ENCODE measurements around the gene ADAM12. TPM values are rescaled to one million over a fixed set of nuclear protein-coding genes. Genes with fewer than 3 reads are reported as not detected.

The ADAM12 gene
- total RNA-seq, 1 experiment from 2014 or later: not detected

DNA sequence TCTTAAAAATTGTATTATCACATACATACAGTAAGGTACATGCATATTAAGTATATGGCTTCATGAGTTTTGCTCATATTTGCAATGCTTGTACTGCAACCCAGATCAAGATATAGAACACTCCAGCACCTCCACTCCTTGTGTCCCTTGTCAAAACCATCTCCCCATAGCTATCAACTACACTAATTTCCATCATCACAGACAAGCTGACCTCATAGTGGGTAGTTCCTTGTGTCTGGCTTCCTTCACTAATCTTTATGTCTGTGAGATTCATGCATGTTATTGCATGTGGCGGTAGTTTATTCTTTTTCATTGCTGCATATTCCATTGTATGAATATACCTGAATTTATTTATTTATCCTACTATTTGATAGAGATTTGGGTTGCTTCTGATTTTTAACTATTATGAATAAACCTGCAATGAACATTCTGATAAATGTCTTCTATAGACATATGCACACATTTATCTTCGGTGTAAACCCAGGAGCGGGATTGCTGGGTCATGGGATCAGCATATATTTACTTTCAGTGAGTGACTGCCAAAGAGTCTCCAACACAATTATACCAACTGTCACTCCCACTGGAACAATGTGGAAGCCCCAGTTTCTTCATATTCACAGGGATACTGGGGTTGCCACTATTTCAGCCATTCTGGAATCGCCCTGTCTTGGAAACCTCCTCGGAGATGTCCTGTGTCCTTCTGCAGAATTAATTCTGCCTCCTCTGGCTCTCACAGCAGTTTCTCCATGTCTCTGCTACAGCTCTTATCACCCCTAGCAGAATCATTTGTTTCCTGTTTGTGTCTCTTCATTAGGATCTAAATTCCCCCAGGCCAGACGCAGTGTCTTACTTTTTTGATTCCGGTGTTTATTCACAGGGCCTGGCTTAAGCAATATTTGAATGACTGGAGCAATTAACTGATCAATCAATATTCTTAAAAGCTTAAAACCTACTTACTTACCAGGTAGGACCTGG is 14.7 kb upstream of the ADAM12 start:
- H3K27ac ChIP-seq (ENCODE audit: low read depth, low read length): no peak overlapping the region
- no peaks in the 10 kb centered on the region for H3K36me3 ChIP-seq (ENCODE audit: control insufficient read depth in 1 of 2, insufficient read depth in 2 of 2, low read length in 2 of 2)
- no peak overlapping the region for H2AFZ ChIP-seq (ENCODE audit: low read depth, low read length, poor library complexity, severe bottlenecking)
- TF ChIP-seq, protein P1, sequence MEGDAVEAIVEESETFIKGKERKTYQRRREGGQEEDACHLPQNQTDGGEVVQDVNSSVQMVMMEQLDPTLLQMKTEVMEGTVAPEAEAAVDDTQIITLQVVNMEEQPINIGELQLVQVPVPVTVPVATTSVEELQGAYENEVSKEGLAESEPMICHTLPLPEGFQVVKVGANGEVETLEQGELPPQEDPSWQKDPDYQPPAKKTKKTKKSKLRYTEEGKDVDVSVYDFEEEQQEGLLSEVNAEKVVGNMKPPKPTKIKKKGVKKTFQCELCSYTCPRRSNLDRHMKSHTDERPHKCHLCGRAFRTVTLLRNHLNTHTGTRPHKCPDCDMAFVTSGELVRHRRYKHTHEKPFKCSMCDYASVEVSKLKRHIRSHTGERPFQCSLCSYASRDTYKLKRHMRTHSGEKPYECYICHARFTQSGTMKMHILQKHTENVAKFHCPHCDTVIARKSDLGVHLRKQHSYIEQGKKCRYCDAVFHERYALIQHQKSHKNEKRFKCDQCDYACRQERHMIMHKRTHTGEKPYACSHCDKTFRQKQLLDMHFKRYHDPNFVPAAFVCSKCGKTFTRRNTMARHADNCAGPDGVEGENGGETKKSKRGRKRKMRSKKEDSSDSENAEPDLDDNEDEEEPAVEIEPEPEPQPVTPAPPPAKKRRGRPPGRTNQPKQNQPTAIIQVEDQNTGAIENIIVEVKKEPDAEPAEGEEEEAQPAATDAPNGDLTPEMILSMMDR (IDR thresholded peaks at IDR 0.05 in 2 of 3, conservative IDR thresholded peaks at IDR 0.05 in 1 of 3; ENCODE audit: borderline replicate concordance in 1 of 3, insufficient read depth in 1 of 3, low read depth in 2 of 3, low read length in 2 of 3): no peak
- no peak for TF ChIP-seq CBX3 (IDR thresholded peaks at IDR 0.05; ENCODE audit: low read depth)
- TF ChIP-seq, protein P2, sequence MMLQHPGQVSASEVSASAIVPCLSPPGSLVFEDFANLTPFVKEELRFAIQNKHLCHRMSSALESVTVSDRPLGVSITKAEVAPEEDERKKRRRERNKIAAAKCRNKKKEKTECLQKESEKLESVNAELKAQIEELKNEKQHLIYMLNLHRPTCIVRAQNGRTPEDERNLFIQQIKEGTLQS (IDR thresholded peaks at IDR 0.05): no peak
- TF ChIP-seq FOSL1 (IDR thresholded peaks at IDR 0.05; ENCODE audit: low read depth): no peak
- H3K9me2 ChIP-seq (ENCODE audit: insufficient read depth): no peaks in the 10 kb centered on the region
- no peaks in the 10 kb centered on the region for H3K9me3 ChIP-seq (ENCODE audit: control insufficient read depth in 1 of 2, insufficient read depth in 1 of 2, low read depth in 1 of 2, low read length in 2 of 2)
- no peak overlapping the region for H3K4me3 ChIP-seq (replicated peaks in 1 of 2; ENCODE audit: low read depth in 1 of 2, low read length in 2 of 2)
- H3K79me2 ChIP-seq (ENCODE audit: insufficient read depth, low read length): no peaks in the 10 kb centered on the region
- ATAC-seq (no peak), DNase-seq (ENCODE audit: low read depth, low spot score) (no peak)
- CTCF ChIA-PET: no interaction called here
- RAD21 ChIA-PET (ENCODE audit: low non-redundant PET in 1 of 2, low total read pairs in 2 of 2, uncharacterized antibody in 2 of 2, unreplicated experiment in 2 of 2): no interaction called here
- POLR2A ChIA-PET: no interaction called here
- no peak overlapping the region for H3K4me2 ChIP-seq (ENCODE audit: low read length)
- no peaks in the 10 kb centered on the region for H4K20me1 ChIP-seq (ENCODE audit: insufficient read depth)
- intact Hi-C loops (cut with micrococcal nuclease): no loop called here
- H3K9ac ChIP-seq (ENCODE audit: low read length): no peak overlapping the region
- no TSS peak for BruUV-seq (replicated peaks)
- H3K27me3 ChIP-seq (ENCODE audit: insufficient read depth, low read length): peaks cover 45% of the 10 kb centered on the region
- H3K4me1 ChIP-seq (ENCODE audit: control insufficient read depth in 1 of 2, insufficient read depth in 2 of 2, low read length in 2 of 2): peaks cover 0 to 2% of the 10 kb centered on the region in 2 experiments; a peak in 1 of 4 replicates

DNA sequence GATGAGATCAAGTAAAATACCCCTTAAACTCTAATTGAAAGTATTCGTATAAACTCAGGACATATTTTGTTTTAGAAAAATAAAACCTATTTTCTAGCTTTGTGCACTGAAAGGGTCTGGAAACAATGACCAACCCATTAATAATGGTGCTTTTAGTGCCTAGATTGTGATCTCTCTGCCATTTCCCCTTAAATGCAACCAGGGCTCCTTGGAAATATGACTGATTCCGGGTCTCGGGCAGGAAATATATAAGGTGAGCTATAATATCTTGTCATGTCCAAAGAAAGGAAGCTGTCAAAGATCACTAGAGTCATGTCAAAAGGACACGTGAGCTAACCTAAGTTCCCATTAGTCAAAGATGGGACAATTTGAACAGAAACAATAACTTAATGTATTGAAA is 12.4 kb upstream of the ADAM12 start:
- Histone ChIP-seq H3K9me3 (ENCODE audit: control insufficient read depth in 1 of 2, insufficient read depth in 1 of 2, low read depth in 1 of 2, low read length in 2 of 2) (no peaks in the 10 kb centered on the region), H3K9ac (ENCODE audit: low read length) (no peak overlapping the region), H3K27ac (ENCODE audit: low read depth, low read length) (no peak overlapping the region), H3K27me3 (ENCODE audit: insufficient read depth, low read length) (peaks cover 51% of the 10 kb centered on the region), H2AFZ (ENCODE audit: low read depth, low read length, poor library complexity, severe bottlenecking) (no peak overlapping the region), H3K4me3 (replicated peaks in 1 of 2; ENCODE audit: low read depth in 1 of 2, low read length in 2 of 2) (no peak overlapping the region), H3K9me2 (ENCODE audit: insufficient read depth) (no peaks in the 10 kb centered on the region), H3K79me2 (ENCODE audit: insufficient read depth, low read length) (no peaks in the 10 kb centered on the region), H4K20me1 (ENCODE audit: insufficient read depth) (no peaks in the 10 kb centered on the region), H3K36me3 (ENCODE audit: control insufficient read depth in 1 of 2, insufficient read depth in 2 of 2, low read length in 2 of 2) (no peaks in the 10 kb centered on the region), H3K4me2 (ENCODE audit: low read length) (no peak overlapping the region), H3K4me1 (ENCODE audit: control insufficient read depth in 1 of 2, insufficient read depth in 2 of 2, low read length in 2 of 2) (peaks cover 0 to 4% of the 10 kb centered on the region in 2 experiments; a peak in 1 of 4 replicates)
- CTCF ChIA-PET: no interaction called here
- intact Hi-C loops (cut with micrococcal nuclease): loop anchor here (2.0 kb wide), 1 partner anchor 20 kb away; no protein-coding TSS in a partner anchor
- DNase-seq (ENCODE audit: low read depth, low spot score) (no peak), ATAC-seq (no peak)
- POLR2A ChIA-PET: no interaction called here
- BruUV-seq (replicated peaks): no TSS peak
- RAD21 ChIA-PET (ENCODE audit: low non-redundant PET in 1 of 2, low total read pairs in 2 of 2, uncharacterized antibody in 2 of 2, unreplicated experiment in 2 of 2): no interaction called here
- TF ChIP-seq, protein P2 (IDR thresholded peaks at IDR 0.05): no peak
- no peak for TF ChIP-seq SRF (IDR thresholded peaks at IDR 0.05; ENCODE audit: low read depth)
- no peak for TF ChIP-seq EZH2 (IDR thresholded peaks at IDR 0.05)
- no peak for TF ChIP-seq POLR2A (IDR thresholded peaks at IDR 0.05; ENCODE audit: borderline replicate concordance, extremely low read depth, insufficient read depth, insufficient read length)
- TF ChIP-seq, protein P3, sequence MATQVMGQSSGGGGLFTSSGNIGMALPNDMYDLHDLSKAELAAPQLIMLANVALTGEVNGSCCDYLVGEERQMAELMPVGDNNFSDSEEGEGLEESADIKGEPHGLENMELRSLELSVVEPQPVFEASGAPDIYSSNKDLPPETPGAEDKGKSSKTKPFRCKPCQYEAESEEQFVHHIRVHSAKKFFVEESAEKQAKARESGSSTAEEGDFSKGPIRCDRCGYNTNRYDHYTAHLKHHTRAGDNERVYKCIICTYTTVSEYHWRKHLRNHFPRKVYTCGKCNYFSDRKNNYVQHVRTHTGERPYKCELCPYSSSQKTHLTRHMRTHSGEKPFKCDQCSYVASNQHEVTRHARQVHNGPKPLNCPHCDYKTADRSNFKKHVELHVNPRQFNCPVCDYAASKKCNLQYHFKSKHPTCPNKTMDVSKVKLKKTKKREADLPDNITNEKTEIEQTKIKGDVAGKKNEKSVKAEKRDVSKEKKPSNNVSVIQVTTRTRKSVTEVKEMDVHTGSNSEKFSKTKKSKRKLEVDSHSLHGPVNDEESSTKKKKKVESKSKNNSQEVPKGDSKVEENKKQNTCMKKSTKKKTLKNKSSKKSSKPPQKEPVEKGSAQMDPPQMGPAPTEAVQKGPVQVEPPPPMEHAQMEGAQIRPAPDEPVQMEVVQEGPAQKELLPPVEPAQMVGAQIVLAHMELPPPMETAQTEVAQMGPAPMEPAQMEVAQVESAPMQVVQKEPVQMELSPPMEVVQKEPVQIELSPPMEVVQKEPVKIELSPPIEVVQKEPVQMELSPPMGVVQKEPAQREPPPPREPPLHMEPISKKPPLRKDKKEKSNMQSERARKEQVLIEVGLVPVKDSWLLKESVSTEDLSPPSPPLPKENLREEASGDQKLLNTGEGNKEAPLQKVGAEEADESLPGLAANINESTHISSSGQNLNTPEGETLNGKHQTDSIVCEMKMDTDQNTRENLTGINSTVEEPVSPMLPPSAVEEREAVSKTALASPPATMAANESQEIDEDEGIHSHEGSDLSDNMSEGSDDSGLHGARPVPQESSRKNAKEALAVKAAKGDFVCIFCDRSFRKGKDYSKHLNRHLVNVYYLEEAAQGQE (IDR thresholded peaks at IDR 0.05; ENCODE audit: low read depth): no peak
- TF ChIP-seq CBX3 (IDR thresholded peaks at IDR 0.05; ENCODE audit: low read depth): no peak
- TF ChIP-seq TCF7L2 (IDR thresholded peaks at IDR 0.05; ENCODE audit: borderline replicate concordance, extremely low read depth, insufficient read depth, insufficient read length): no peak
- TF ChIP-seq FOSL1 (IDR thresholded peaks at IDR 0.05; ENCODE audit: low read depth): no peak
- TF ChIP-seq, protein P4, sequence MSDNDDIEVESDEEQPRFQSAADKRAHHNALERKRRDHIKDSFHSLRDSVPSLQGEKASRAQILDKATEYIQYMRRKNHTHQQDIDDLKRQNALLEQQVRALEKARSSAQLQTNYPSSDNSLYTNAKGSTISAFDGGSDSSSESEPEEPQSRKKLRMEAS (IDR thresholded peaks at IDR 0.05): no peak
- no peak for TF ChIP-seq POLR2AphosphoS5 (IDR thresholded peaks at IDR 0.05; ENCODE audit: low read depth, low read length)
- TF ChIP-seq ELF1 (IDR thresholded peaks at IDR 0.05; ENCODE audit: borderline replicate concordance, low read depth): no peak
